ENCODE data around the gene SUN2.

The SUN2 gene

GRCh38 chr22:38734421-38735100, 21.2 kb downstream of the SUN2 start:
- DNase-seq = no peak

GRCh38 chr22:38733724-38734381, 21.9 kb downstream of the SUN2 start:
- DNase-seq = no peak

GRCh38 chr22:38733329-38733723, 22.5 kb downstream of the SUN2 start:
- DNase-seq = peak; percentile 58

- DNase-seq = no peak
Observed at GRCh38 chr22:38732251-38732815, 23.5 kb downstream of the SUN2 start.

GRCh38 chr22:38731703-38732161, 24.1 kb downstream of the SUN2 start:
- no peak for DNase-seq

- DNase-seq = no peak
Observed at GRCh38 chr22:38730411-38730871, 25.4 kb downstream of the SUN2 start.

- no peak for DNase-seq
Observed at GRCh38 chr22:38729946-38730345, 25.9 kb downstream of the SUN2 start.

- DNase-seq = no peak
Observed at GRCh38 chr22:38728871-38729796, 26.7 kb downstream of the SUN2 start.

GRCh38 chr22:38727530-38728451, 28.0 kb downstream of the SUN2 start:
- DNase-seq = no peak

- no peak for DNase-seq
Observed at GRCh38 chr22:38727123-38727522, 28.7 kb downstream of the SUN2 start.

GRCh38 chr22:38725900-38726655, 29.7 kb downstream of the SUN2 start:
- DNase-seq = no peak

- no peak for DNase-seq
Observed at GRCh38 chr22:38724926-38725571, 30.7 kb downstream of the SUN2 start.

- no peak for DNase-seq
Observed at GRCh38 chr22:38724176-38724575, 31.6 kb downstream of the SUN2 start.

GRCh38 chr22:38721551-38721950, 34.2 kb downstream of the SUN2 start:
- no peak for DNase-seq

GRCh38 chr22:38720350-38720749, 35.4 kb downstream of the SUN2 start:
- DNase-seq = no peak

GRCh38 chr22:38719196-38719595, 36.6 kb downstream of the SUN2 start:
- DNase-seq = no peak

GRCh38 chr22:38718414-38718813, 37.4 kb downstream of the SUN2 start:
- no peak for DNase-seq

GRCh38 chr22:38717244-38717643, 38.6 kb downstream of the SUN2 start:
- DNase-seq = no peak

- no peak for DNase-seq
Observed at GRCh38 chr22:38716826-38717225, 39.0 kb downstream of the SUN2 start.

- DNase-seq = no peak
Observed at GRCh38 chr22:38716271-38716670, 39.5 kb downstream of the SUN2 start.

GRCh38 chr22:38715852-38716251, 39.9 kb downstream of the SUN2 start:
- no peak for DNase-seq

Measured in retina (tissue), 1 donor.